ENCODE data around the gene SINHCAF.

GRCh38 chr12:31306866-31307265 lies 19.1 kb downstream of the SINHCAF start:
- TF ChIP-seq, protein P1, sequence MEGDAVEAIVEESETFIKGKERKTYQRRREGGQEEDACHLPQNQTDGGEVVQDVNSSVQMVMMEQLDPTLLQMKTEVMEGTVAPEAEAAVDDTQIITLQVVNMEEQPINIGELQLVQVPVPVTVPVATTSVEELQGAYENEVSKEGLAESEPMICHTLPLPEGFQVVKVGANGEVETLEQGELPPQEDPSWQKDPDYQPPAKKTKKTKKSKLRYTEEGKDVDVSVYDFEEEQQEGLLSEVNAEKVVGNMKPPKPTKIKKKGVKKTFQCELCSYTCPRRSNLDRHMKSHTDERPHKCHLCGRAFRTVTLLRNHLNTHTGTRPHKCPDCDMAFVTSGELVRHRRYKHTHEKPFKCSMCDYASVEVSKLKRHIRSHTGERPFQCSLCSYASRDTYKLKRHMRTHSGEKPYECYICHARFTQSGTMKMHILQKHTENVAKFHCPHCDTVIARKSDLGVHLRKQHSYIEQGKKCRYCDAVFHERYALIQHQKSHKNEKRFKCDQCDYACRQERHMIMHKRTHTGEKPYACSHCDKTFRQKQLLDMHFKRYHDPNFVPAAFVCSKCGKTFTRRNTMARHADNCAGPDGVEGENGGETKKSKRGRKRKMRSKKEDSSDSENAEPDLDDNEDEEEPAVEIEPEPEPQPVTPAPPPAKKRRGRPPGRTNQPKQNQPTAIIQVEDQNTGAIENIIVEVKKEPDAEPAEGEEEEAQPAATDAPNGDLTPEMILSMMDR (IDR thresholded peaks at IDR 0.05; ENCODE audit: poor library complexity, severe bottlenecking), result no peak
- TF ChIP-seq MXI1 (conservative IDR thresholded peaks at IDR 0.05; ENCODE audit: poor library complexity, severe bottlenecking) (no peak), EP300 (conservative IDR thresholded peaks at IDR 0.05; ENCODE audit: poor library complexity, severe bottlenecking) (no peak), EZH2 (IDR thresholded peaks at IDR 0.05; ENCODE audit: borderline replicate concordance, insufficient read depth, low read length, poor library complexity, severe bottlenecking) (no peak), RAD21 (conservative IDR thresholded peaks at IDR 0.05) (no peak)

Measured in neural cell (in vitro differentiated cells).